GM12878 (cell line): Measurements from ENCODE around the gene DTNBP1.

Experiments
- ATF7 ChIP-seq: fragments of 450-650 bp; IDR thresholded peaks from 2 replicates; pipeline ENCODE4 v1.6.1; 2016; ENCODE audit warnings: low read depth, mild to moderate bottlenecking
- CTCF ChIP-seq, 3 experiments: IDR thresholded peaks in 2 of 3; conservative IDR thresholded peaks in 1 of 3; 2 replicates each; pipeline ENCODE4 v1.5.1; 2011; ENCODE audit warnings: low read depth in 3 of 3, low read length in 3 of 3, mild to moderate bottlenecking in 3 of 3, control low read depth in 2 of 3, moderate library complexity in 2 of 3, inconsistent platforms in 1 of 3, mixed read lengths in 1 of 3; ENCODE audit not compliant: control insufficient read depth in 2 of 3, insufficient read depth in 1 of 3; ENCODE audit errors: extremely low read depth in 1 of 3
- JUND ChIP-seq: IDR thresholded peaks from 2 replicates; pipeline ENCODE4 v1.6.1; 2012; ENCODE audit warnings: low read depth, mild to moderate bottlenecking, low read length, improper control_type of control experiment, moderate library complexity
- PAX5 ChIP-seq: IDR thresholded peaks from 2 replicates; pipeline ENCODE4 v1.6.1; 2011; ENCODE audit warnings: low read depth, low read length, borderline replicate concordance
- POLR2A ChIP-seq: IDR thresholded peaks from 2 replicates; pipeline ENCODE4 v1.6.1; 2011; ENCODE audit warnings: low read depth, mild to moderate bottlenecking, low read length
- POU2F2 ChIP-seq: IDR thresholded peaks from 3 replicates; pipeline ENCODE4 v1.6.1; 2011; ENCODE audit warnings: low read depth, mild to moderate bottlenecking, low read length, borderline replicate concordance
- SP1 ChIP-seq: IDR thresholded peaks from one replicate; pipeline ENCODE4 v1.6.1; 2011; ENCODE audit warnings: low read depth, low read length
- SUZ12 ChIP-seq: fragments of 200-600 bp; sonication (generic); IDR thresholded peaks from one replicate; pipeline ENCODE4 v1.6.1; 2018; ENCODE audit warnings: antibody characterized with exemption, mild to moderate bottlenecking; ENCODE audit not compliant: unreplicated experiment
- TCF12 ChIP-seq: IDR thresholded peaks from 2 replicates; pipeline ENCODE4 v1.6.1; 2011; ENCODE audit warnings: low read depth, mild to moderate bottlenecking, low read length
- YY1 ChIP-seq: IDR thresholded peaks from 2 replicates; pipeline ENCODE4 v1.6.1; 2011; ENCODE audit warnings: low read depth, mild to moderate bottlenecking, low read length
- ZNF217 ChIP-seq: fragments of 450-650 bp; IDR thresholded peaks from 2 replicates; pipeline ENCODE4 v1.6.1; 2017; ENCODE audit warnings: antibody characterized with exemption, mild to moderate bottlenecking
- ZNF24 ChIP-seq: fragments of 450-650 bp; IDR thresholded peaks from 2 replicates; pipeline ENCODE4 v1.6.1; 2017; ENCODE audit warnings: antibody characterized with exemption, mild to moderate bottlenecking
- ZNF274 ChIP-seq: IDR thresholded peaks from one replicate; pipeline ENCODE4 v1.8.0; 2011; ENCODE audit not compliant: insufficient read length, insufficient read depth
- TF ChIP-seq, protein P1 (sequence below): IDR thresholded peaks from 2 replicates; pipeline ENCODE4 v1.6.1; 2012; ENCODE audit warnings: mild to moderate bottlenecking, low read depth, low read length

DNA sequence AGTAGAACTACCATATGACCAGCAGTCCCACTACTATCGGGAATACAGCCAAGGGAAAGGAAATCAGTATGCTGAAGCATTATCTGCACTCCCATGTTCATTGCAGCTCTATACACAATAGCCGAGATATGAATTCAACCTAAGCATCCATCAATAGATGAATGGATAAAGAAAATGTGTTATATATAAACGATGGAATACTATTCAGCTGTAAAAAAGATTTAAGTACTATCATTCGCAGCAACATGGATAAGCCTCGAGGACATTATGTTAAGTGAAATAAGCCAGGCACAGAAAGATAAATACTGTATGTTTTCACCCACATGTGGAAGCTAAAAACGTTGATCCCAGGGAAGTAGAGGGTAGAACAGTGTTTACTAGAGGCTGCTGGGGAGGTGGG is 44.1 kb downstream of the DTNBP1 start:
- no peak for TF ChIP-seq YY1
- TF ChIP-seq POLR2A, result no peak
- no peak for TF ChIP-seq PAX5
- no peak for TF ChIP-seq ZNF24
- no peak for TF ChIP-seq CTCF (IDR thresholded peaks at IDR 0.05 in 2 of 3, conservative IDR thresholded peaks at IDR 0.05 in 1 of 3; ENCODE audit: control insufficient read depth in 2 of 3, extremely low read depth in 1 of 3, insufficient read depth in 1 of 3, low read depth in 3 of 3, low read length in 3 of 3)
- no peak for TF ChIP-seq SUZ12
- no peak for TF ChIP-seq POU2F2
- TF ChIP-seq, protein P1, sequence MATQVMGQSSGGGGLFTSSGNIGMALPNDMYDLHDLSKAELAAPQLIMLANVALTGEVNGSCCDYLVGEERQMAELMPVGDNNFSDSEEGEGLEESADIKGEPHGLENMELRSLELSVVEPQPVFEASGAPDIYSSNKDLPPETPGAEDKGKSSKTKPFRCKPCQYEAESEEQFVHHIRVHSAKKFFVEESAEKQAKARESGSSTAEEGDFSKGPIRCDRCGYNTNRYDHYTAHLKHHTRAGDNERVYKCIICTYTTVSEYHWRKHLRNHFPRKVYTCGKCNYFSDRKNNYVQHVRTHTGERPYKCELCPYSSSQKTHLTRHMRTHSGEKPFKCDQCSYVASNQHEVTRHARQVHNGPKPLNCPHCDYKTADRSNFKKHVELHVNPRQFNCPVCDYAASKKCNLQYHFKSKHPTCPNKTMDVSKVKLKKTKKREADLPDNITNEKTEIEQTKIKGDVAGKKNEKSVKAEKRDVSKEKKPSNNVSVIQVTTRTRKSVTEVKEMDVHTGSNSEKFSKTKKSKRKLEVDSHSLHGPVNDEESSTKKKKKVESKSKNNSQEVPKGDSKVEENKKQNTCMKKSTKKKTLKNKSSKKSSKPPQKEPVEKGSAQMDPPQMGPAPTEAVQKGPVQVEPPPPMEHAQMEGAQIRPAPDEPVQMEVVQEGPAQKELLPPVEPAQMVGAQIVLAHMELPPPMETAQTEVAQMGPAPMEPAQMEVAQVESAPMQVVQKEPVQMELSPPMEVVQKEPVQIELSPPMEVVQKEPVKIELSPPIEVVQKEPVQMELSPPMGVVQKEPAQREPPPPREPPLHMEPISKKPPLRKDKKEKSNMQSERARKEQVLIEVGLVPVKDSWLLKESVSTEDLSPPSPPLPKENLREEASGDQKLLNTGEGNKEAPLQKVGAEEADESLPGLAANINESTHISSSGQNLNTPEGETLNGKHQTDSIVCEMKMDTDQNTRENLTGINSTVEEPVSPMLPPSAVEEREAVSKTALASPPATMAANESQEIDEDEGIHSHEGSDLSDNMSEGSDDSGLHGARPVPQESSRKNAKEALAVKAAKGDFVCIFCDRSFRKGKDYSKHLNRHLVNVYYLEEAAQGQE, result no peak
- TF ChIP-seq TCF12, result no peak
- no peak for TF ChIP-seq SP1
- TF ChIP-seq ATF7, result no peak
- no peak for TF ChIP-seq JUND
- TF ChIP-seq ZNF274, result no peak
- TF ChIP-seq ZNF217, result no peak
